ELF-1 (cell line): ENCODE data around the gene B3GNT8.
"Not testable (repeated sequence)": the region's sequence is repeated elsewhere in the genome, so short reads cannot be mapped to it uniquely, and the experiment has no call there.

ENCODE experiments used
- DNase-seq: peaks from one replicate; pipeline ENCODE4 v3.0.0-alpha.2; 2016; ENCODE audit warnings: low read depth, low spot score

B3GNT8 gene

GRCh38 chr19:41436674-41436951 is 9.4 kb upstream of the B3GNT8 start:
- DNase-seq, result no peak

DNA sequence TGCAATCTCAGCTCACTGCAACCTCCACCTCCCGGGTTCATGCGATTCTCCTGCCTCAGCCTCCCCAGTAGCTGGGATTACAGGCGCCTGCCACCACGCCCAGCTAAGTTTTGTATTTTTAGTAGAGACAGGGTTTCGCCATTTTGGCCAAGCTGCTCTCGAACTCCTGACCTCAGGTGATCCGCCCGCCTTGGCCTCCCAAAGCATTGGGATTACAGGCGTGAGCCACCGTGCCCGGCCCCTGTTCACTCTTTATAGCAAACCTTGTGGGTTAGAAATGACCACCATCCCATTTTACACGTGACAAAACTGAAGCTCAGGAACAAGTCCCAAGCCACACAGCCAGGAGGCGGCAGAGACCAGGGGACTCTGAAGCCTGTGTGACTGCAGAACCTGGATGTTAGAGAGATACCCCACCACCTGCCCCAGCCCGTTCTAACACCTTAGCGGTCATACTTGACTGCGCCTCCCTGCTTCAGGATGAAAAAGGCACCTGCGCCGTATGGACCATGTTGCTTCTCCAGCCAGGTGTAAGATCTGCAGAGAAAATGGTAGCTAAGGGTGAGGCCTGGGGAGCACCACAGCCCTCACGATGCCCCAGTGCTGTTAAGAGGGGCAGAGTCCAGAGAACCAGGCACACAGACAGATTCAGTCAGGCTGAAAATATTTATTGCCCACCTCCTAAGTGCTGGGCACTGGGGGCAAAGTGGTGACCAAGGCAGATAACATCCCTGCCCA is 8.9 kb upstream of the B3GNT8 start:
- no peak for DNase-seq

- DNase-seq, result not testable (repeated sequence)
Observed at GRCh38 chr19:41435376-41435775, 8.2 kb upstream of the B3GNT8 start.

DNA sequence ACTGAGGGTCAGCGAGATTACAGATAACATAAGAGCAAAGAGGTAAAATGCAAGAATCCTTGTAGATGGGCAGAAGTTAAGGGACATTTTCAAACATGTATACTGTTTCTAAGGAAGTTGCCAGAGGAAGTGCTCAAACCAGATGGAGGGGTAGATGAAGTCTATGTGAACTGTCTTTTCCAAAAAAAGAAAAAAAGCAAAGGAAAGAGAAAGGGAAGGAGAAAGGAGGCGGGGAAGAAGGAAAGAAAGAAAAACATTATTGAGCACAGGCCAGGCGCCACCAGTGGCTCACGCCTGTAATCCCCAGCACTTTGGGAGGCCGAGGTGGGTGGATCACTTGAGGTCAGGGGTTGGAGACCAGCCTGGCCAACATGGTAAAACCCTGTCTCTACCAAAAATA is 7.3 kb upstream of the B3GNT8 start:
- DNase-seq, result no peak

DNA sequence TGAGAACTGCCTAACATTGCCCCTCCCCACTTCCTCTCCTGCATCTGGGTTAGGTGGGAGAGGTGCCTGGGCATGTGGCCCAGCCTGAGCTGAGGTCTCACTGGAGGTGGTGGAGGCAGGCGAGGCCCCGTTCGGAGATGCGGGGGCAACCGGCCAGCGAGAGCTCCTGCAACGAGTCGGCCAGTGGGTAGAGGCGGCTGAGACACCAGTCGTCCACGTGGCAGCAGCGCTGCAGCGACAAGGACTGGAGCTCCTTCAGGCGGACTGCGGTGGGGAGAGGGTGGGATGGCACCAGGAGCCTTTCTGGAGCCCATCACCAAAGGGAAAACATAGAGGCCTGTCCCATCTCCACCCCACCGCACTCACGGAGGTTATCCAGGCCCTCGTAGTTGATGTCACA is 6.0 kb upstream of the B3GNT8 start:
- no peak for DNase-seq

DNA sequence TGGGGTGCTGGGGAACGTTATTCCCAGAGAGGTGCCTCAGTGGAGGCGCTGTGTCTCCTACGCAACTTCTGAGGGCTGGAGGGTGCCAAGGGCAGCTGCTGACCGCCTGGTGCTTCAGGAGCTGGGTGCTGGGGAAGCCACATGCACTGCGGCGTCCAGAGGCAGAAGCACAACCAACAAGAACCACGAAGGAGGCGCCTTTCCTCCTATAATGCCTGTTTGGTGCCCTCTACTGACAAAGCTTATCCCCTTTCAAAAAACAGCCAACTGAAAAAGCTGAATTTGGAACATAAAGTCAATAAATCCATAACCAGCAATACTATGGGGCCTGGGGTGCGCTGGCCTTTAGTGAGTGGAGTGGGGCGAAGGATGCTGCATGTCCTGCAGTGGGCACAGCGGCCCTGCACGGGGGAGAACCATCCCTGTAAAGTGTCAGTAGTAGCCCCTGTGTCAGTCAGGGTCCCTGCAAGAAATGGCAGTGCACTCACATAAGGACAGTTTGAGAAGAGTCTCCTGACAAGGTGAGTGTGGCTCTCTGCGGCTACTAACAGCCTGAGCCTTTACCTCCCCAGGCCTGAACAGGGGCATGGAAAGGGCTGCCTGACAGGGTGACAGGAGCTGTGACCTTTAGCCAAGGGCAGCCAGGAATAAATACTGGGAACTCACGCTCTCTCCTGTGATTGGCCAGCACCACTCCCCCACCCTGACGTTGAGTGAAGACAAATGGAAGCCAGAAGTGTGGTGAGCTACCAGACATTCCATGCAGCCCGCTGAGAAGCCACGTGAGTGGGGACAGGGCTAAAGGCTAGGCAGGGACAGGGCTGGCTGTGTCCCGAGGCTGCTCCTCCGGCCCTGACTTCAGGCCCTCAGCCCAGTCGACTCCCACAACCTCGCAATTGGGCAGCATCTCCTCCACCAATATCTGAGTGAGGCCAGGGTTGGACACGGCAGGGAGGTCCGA is 4.5 kb upstream of the B3GNT8 start:
- peak; percentile 26 for DNase-seq

GRCh38 chr19:41430922-41431321 is 3.7 kb upstream of the B3GNT8 start:
- DNase-seq, result no peak

DNA sequence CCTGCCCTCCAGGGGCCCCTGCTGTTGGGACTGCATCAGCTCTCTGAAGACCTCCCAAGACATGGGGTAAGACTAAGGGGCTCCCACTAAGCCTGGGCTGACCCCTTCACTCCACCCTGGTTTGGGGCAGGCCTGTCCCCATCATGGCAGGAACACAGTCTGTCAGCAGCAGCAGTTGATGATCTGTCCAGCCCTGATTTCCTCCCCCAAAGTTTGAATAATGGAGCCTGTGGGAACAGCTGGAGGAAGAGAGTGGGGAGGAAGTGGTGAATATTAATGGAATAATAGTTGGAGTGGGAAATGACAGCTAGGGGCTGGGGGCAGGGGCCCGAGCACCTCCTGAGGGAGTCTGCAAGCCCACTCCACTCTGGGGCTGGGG is 1.3 kb upstream of the B3GNT8 start:
- no peak for DNase-seq

DNA sequence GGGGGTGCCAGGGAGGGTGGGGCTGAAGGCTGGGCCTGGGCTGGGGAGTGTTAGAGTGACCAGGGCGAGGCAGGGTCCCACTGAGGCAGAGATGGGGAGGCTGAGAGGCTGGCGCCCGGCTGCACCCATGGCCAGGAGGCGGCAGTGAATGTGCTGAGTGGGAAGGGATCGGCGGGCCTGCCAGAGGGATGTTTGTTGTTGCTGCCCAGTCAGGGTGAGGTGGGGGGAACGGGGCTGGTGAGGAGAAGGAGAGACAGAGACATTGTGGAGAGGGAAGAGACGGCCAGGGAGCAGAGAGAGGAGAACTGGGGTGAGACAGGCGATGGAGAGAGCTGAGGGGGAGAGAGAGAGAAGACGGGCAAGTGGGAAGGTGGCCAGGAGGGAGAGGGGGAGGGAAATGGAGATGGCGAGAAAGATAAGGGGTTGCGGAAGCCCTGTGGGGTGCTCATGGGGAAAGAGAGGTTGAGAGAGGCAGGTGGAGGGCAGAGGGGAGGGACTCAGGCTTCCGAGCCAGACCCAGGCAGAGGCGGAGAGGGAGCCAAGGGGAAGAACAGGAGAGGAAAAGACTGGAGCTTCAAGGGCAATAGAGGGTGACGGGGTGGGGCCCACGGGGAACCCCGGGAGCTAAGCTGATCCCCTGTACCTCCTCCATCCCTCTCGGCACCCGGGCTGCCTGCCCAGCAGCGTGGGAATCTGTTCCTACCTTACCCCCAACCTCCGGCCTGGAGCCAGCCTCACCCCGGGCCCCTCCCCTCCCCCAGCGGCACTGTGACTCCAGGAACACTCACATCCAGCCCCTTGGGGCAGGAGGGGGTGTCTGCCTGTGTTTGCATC is 690 bp upstream of the B3GNT8 start:
- DNase-seq, result peak; percentile 25

DNA sequence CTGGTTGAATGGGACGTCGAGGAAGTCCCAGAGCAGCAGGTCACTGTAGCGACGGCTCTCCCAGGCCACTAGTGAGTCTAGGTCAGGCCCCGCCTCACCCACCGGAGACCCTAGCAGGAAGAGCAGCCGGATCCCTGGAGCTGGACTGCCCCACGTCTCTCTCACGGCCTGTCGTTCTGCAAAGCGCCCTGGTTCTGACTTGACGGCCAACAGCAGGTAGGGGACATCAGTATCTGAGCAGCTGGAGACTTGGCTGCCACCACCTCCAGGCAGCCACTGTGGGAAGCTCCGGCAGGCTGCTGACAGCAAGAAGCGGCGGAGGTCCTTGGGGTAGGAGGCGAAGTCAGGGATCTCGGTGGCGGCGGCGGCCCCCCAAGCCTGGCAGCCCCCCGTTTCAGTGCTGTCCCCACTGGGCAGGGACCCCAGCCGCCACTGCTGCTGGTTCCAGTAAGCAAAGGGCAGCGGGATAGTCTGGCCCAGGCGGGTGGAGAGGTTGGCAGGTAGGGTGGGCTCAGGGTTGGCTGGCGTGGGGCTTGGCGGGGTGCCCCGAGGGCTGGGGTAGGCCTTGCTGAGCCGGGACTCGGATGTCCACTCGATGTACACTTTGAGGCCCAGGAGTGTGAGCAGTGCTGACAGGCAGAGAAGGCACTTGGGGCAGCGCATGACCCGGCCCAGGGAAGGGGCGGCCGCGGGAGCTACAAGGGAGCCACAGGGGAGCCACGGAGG is 895 bp downstream of the B3GNT8 start:
- DNase-seq, result no peak

DNA sequence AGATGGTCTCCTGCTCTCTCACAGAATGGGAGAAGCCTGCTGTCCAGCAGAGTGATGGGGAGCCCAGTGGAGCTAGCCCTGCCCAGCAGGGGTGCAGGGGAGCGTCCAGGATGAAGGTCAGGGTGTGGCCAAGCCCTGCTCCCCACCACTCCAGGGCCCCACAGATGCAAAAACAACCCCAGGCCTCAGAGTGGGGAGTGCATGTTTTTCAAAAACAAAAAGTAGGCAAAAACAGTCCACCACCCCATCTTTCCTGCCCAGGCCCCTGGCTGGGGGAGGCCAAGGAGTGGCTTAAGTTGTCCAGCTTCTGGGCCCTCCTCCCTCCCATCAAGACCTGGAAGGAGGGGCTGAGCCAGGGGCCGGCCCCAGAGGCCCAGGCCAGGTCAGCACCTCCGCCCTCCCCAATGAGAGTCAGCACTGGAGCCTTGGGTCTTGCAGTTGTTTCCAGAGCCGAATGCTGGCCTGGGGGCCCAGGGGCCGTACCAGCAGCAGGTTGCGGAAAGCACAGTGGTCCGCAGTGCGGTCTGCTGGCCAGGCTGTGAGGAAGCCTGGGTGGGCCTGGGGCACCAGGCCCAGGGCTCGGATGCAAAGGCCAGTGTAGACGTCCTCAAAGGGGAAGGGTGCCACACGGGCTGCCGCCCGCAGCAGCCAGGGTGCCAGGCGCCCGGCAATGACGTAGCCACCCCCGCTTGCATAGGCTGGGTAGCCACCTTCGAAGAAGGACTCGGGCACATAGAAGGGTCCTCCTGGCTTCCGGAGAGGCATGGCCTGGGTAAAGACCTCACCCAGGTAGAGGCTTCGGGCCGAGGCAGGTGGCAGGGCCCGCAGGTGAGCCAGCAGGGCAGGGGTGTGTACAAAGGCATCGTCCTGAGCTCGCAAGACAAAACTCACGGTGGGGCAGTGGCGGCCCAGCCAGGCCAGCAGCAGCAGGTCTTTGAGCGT is 1.7 kb downstream of the B3GNT8 start:
- peak; percentile 10 for DNase-seq

- no peak for DNase-seq
Observed at GRCh38 chr19:41424335-41425173, 2.6 kb downstream of the B3GNT8 start.

- DNase-seq, result no peak
Observed at GRCh38 chr19:41422955-41423354, 4.2 kb downstream of the B3GNT8 start.

DNA sequence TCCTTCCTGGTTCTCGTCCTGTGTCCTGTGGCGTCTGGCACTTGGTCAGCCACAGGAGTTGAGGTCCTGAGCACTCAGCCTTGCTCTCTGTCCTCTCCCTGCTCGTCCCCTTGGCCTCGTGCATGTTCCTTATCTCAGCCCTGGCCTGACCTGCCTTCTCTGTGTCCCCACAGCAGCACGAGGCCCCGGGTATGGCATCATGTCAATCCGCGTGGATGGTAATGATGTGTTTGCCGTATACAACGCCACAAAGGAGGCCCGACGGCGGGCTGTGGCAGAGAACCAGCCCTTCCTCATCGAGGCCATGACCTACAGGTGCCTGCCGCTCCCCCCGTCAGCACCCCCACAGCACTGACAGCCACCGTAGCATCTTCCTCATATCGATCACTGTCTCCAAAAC is 4.7 kb downstream of the B3GNT8 start:
- no peak for DNase-seq

DNA sequence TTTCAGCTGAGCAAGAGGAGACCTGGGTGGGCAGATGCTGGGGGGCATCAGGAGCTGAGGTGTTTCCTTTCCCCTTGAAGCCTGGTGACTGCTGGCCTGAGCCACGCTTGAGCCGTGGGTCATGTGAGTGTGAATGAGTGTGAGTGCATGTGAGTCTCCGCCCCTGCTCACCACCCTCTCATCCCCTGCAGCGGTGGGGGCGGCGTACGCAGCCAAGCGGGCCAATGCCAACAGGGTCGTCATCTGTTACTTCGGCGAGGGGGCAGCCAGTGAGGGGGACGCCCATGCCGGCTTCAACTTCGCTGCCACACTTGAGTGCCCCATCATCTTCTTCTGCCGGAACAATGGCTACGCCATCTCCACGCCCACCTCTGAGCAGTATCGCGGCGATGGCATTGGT is 5.2 kb downstream of the B3GNT8 start:
- no peak for DNase-seq

DNA sequence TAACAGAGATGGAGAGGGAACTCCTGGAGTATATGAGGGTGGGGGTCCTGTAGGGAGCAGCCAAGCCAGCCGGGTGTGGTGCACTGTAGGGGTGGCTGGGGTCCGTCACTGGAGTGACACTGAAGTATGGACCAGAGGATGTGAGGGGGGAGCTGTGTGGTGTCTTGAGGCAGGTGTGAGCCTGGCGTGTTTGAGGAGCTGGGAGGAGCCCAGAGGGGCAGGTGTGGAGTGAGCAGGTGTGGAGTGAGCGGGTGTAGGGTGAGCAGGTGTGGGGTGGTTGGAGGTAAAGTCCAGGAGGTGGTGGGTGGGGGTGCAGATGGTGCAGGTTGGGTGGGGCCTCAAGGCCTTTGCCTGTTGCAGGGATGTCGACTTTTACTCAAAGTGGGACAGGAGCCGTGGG is 5.9 kb downstream of the B3GNT8 start:
- no peak for DNase-seq

DNA sequence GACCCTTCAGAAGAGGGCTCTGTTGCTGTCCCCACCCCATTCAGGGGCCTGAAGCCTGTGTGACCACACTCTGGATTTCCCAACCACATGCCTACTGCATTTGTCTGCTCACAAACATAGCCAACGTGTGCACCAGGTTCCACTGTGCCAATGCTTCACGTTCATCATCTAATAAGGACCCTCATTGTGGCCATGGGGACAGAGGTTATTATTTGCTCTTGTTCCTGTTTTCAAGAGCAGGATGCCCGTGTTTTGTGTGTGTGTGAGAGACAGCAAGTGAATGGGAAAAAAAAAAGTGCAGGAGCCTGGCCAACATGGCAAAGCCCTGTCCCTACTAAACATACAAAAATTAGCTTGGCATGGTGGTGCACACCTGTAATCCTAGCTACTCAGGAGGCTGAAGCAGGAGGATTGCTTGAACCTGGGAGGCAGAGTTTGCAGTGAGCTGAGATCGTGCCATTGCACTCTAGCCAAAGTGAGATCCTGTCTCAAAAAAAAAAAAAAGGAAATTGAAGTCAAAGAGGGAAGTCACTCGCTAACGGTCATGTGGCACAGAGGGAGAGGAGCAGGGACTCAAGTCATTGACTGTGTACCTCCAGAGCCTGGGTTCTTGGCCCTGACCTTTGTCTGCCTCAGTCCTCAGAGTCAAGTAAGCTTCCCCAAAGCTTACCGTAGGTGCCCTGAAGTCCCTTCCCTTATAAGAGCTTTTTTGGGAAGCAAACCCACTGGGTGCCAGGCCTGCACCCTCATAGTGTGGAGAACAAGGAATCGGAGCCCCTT is 6.9 kb downstream of the B3GNT8 start:
- no peak for DNase-seq

GRCh38 chr19:41416194-41416674 is 10.9 kb downstream of the B3GNT8 start:
- DNase-seq, result no peak

DNA sequence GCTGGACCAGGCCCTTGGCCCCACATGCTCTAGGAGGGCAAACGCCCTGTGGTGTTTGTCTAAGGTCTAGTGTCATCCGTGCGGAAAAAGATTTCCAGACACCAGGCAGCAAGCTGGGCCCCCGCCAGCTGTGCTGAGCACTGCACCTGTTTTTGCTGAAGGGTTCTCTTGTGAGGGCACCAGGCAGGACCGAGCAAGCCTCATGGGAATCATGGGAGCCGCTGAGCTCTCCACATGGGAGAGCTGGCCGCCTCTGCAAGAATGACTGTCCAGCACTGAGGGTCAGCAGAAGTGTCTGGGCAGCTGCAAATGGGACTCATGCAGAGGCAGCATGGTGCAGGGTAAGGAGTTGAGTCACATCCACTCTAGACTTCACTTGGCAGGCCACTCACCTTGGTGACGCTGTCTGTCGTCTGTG is 12.0 kb downstream of the B3GNT8 start:
- DNase-seq, result no peak
